GM06990 (cell line): ENCODE data around the gene BSPH1.
"Not testable (repeated sequence)": the region's sequence is repeated elsewhere in the genome, so short reads cannot be mapped to it uniquely, and the experiment has no call there.

ENCODE experiments used
- DNase-seq: peaks from one replicate; pipeline ENCODE4 v3.0.0-alpha.2; 2011; ENCODE audit not compliant: insufficient read length; ENCODE audit errors: extremely low read depth
- H3K27me3 ChIP-seq: replicated peaks from 2 replicates; pipeline ENCODE4 v1.6.0; 2011; ENCODE audit warnings: low read length; ENCODE audit not compliant: control insufficient read depth, insufficient read depth
- H3K36me3 ChIP-seq: 2 replicates; pipeline ENCODE4 v1.5.1; 2011; ENCODE audit warnings: low read length; ENCODE audit not compliant: control insufficient read depth, insufficient read depth
- H3K4me3 ChIP-seq: replicated peaks from 2 replicates; pipeline ENCODE4 v1.5.1; 2011; ENCODE audit warnings: low read depth, mild to moderate bottlenecking, control low read depth, low read length
- TF ChIP-seq, protein P1 (sequence below): IDR thresholded peaks from 2 replicates; pipeline ENCODE4 v1.5.1; 2011; ENCODE audit warnings: low read length, control low read depth, mild to moderate bottlenecking, inconsistent platforms; ENCODE audit not compliant: insufficient read depth, poor library complexity, severe bottlenecking

Gene BSPH1

GRCh38 chr19:47991191-47991808, 670 bp downstream of the BSPH1 start:
- H3K36me3 ChIP-seq, result no peaks in the 10 kb centered on the region
- H3K27me3 ChIP-seq, result peaks cover 3% of the 10 kb centered on the region; the same call in 1 of the 2 replicates
- H3K4me3 ChIP-seq, result no peak overlapping the region
- TF ChIP-seq, protein P1, sequence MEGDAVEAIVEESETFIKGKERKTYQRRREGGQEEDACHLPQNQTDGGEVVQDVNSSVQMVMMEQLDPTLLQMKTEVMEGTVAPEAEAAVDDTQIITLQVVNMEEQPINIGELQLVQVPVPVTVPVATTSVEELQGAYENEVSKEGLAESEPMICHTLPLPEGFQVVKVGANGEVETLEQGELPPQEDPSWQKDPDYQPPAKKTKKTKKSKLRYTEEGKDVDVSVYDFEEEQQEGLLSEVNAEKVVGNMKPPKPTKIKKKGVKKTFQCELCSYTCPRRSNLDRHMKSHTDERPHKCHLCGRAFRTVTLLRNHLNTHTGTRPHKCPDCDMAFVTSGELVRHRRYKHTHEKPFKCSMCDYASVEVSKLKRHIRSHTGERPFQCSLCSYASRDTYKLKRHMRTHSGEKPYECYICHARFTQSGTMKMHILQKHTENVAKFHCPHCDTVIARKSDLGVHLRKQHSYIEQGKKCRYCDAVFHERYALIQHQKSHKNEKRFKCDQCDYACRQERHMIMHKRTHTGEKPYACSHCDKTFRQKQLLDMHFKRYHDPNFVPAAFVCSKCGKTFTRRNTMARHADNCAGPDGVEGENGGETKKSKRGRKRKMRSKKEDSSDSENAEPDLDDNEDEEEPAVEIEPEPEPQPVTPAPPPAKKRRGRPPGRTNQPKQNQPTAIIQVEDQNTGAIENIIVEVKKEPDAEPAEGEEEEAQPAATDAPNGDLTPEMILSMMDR, result no peak
- no peak for DNase-seq

DNA sequence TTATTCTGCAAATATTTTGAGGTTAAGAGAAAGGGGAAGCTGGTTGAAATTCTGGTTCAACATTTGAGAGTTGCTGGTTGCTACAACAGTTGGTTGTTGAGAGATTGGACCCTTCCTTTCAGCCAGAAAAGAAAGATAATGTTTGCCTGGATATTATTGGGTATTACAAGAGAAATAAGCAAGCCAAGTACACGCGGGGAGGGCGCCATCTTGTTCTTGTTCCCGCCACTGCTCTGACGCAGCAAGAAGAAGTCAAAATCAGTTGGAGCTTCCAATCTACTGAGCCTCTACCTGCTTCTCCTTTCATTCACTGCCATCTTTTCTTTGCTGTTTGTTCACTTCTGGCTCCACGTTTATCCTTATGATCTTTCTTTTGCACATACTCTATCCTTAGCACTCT, 18.4 kb downstream of the BSPH1 start:
- no peaks in the 10 kb centered on the region for H3K36me3 ChIP-seq
- TF ChIP-seq, protein P1, result no peak
- no peak overlapping the region for H3K4me3 ChIP-seq
- no peak for DNase-seq
- H3K27me3 ChIP-seq, result no peaks in the 10 kb centered on the region; the same call in 1 of the 2 replicates

- H3K4me3 ChIP-seq, H3K27me3 ChIP-seq, H3K36me3 ChIP-seq, DNase-seq: not testable (repeated sequence)
Observed at GRCh38 chr19:47955936-47956335, 36.0 kb downstream of the BSPH1 start.

- DNase-seq, H3K4me3 ChIP-seq, H3K27me3 ChIP-seq, H3K36me3 ChIP-seq: not testable (repeated sequence)
Observed at GRCh38 chr19:47952132-47952531, 39.8 kb downstream of the BSPH1 start.

DNA sequence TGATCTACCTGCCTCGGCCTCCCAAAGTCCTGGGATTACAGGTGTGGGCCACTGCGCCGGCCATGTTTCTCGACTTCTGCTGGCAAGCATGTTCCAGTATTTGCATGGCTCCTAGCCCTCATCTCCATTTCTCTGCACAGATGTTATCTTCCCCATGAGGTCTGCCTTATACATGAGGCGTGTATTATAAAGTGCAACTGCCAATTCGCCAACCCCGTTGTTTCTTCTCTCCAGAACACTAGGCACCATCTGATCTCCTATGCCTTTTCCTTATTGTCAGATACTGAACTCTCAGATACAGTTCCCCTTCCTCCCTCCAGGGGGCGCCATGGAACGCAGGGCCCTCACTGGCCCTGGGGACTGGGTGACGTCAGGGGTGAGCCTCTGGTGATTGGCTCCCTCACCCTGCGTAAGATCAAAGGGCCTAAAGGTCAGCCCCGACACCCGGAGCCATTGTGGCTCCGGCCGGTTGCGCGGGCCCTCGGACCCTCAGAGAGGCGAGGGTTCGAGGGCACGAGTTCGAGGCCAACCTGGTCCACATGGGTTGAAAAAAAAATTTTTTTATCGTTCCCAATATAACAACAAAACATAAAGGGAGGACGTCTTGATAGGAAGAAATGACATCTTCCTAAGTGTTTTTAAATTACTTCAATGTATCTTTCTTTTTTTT, 42.0 kb downstream of the BSPH1 start:
- not testable (repeated sequence) for H3K27me3 ChIP-seq, H3K36me3 ChIP-seq, H3K4me3 ChIP-seq, DNase-seq
- TF ChIP-seq, protein P1, result peak; percentile 14

DNA sequence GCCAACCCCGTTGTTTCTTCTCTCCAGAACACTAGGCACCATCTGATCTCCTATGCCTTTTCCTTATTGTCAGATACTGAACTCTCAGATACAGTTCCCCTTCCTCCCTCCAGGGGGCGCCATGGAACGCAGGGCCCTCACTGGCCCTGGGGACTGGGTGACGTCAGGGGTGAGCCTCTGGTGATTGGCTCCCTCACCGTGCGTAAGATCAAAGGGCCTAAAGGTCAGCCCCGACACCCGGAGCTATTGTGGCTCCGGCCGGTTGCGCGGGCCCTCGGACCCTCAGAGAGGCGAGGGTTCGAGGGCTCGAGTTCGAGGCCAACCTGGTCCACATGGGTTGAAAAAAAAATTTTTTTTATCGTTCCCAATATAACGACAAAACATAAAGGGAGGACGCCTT, 63.4 kb downstream of the BSPH1 start:
- DNase-seq, H3K4me3 ChIP-seq, H3K36me3 ChIP-seq, H3K27me3 ChIP-seq: not testable (repeated sequence)

- DNase-seq, H3K36me3 ChIP-seq, H3K27me3 ChIP-seq, H3K4me3 ChIP-seq: not testable (repeated sequence)
Observed at GRCh38 chr19:47920107-47920506, 71.9 kb downstream of the BSPH1 start.
